NCI-H748 treated with DMSO at 0.1 percent for 48 hours (cell line): Measurements from ENCODE around the gene GAL3ST1.
A peak's percentile ranks its signal among the peaks of the same experiment; 100 is the strongest.
"Not testable (repeated sequence)": the region's sequence is repeated elsewhere in the genome, so short reads cannot be mapped to it uniquely, and the experiment has no call there.

Experiments
- DNase-seq: peaks from one replicate; lab custom pipeline; 2025; lab: John Stamatoyannopoulos, UW

GAL3ST1 gene, protein sequence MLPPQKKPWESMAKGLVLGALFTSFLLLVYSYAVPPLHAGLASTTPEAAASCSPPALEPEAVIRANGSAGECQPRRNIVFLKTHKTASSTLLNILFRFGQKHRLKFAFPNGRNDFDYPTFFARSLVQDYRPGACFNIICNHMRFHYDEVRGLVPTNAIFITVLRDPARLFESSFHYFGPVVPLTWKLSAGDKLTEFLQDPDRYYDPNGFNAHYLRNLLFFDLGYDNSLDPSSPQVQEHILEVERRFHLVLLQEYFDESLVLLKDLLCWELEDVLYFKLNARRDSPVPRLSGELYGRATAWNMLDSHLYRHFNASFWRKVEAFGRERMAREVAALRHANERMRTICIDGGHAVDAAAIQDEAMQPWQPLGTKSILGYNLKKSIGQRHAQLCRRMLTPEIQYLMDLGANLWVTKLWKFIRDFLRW

GRCh38 chr22:30574095-30574981 lies at the start of gene GAL3ST1:
TSS of gene GAL3ST1 (minus strand) at chr22:30574665. CDS start at chr22:30557392, 17,273 bp downstream.
- no peak for DNase-seq

GRCh38 chr22:30619909-30620308 lies 45.4 kb upstream of the GAL3ST1 start:
- DNase-seq: not testable (repeated sequence)

- DNase-seq: no peak
Observed at GRCh38 chr22:30617819-30618218, 43.4 kb upstream of the GAL3ST1 start.

DNA sequence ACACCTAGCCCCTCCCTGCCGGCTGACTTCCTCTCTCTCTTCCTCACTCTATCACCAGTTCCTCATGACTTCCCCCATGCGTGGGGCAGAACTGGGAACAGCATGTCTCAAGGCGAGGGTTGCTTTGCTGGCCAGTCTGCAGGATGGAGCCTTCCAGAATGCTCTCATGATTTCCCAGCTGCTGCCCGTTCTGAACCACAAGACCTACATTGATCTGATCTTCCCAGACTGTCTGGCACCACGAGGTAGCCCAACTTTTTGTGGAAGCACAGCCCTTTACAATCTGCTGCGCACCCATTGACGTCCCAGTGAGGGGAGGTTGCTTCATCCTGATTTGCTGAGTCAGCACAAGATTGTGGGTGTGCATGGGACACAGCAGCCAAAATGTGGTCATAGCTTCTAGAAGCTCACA lies 41.1 kb upstream of the GAL3ST1 start:
- DNase-seq: no peak

DNA sequence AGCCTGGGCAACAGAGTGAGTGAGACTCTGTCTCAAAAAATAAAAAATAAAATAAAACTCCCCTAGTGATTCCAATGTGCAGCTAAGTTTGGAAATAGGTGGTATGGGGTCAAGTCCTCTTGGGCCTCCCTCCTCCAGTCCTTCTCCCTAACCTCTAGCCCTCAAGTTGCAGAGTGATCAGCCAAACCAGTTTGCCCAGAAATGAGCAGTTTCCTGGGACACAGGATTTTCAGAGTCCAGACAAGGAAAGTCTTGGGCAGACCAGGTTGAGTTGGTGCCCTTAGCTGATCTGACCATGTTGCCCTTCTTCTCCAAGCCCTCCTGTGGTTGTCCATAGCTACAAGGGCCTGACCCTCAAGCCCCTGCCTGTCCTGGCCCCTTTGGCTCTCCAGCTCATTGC lies 40.4 kb upstream of the GAL3ST1 start:
- DNase-seq: no peak

DNA sequence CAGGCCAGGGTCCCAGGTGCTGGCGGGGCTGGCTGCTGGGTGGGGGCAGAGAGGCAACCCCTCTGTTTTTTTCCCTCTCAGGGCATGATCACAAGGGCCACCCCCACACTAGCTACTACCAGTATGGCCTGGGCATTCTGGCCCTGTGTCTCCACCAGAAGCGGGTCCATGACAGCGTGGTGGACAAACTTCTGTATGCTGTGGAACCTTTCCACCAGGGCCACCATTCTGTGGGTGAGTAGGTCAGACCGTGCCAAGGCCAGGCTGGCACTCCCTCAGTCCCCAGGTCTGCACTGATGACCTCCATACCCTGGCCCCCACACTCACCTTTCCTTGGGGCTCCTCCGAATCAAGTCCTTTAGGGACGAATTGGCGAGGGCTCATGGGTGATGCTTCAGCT lies 39.8 kb upstream of the GAL3ST1 start:
- DNase-seq: no peak

DNA sequence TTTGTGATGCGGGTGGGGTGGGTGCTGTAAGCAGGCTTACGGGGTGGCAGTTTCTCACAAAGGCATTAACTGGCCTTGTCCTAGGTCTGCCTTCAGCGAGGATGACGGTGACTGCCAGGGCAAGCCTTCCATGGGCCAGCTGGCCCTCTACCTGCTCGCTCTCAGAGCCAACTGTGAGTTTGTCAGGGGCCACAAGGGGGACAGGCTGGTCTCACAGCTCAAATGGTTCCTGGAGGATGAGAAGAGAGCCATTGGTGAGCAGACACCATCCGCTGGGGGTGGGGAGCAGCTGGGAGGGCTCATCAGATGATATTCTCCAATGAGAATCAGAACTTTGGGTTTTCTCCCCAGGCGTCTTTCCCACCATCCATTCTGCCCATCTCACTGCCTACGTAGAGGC lies 38.3 kb upstream of the GAL3ST1 start:
- DNase-seq: no peak

DNA sequence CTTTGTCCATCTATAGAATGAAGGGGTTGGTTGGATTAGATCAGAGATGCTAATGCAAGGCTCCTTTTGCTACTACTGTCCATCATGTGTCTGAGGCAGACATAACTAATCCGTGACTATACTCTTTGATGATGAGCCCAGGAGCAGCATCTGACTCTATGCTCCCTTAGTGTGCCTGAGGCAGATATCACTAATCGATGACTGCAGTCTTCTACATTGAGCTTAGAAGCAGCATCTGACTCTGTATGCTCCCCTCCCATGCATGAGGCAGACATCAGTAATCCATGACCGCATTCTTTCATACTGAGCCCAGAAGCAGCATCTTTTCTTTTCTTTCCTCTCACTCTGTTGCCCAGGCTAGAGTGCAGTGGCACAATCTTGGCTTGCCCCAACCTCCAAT lies 36.7 kb upstream of the GAL3ST1 start:
- DNase-seq: no peak

DNA sequence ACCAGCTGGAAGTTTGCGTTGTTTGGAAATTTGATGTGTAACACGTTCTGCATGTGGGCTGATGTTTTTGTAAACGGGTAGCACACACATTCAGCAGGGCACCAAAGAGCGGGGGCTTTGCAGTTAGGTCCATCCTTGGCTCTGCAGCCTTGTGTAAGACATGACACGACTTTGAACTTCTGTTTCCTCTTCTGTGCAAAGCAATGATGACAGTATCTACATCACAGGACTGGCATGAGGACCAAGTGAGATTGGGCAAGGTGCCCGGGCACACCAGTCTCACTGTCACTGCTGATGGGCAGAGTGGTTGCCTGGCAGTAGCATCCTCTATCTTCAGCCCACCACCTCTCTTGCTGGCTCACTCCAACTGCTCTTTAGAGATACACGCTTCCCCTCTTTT lies 35.8 kb upstream of the GAL3ST1 start:
- no peak for DNase-seq

GRCh38 chr22:30609260-30610185 lies 35.1 kb upstream of the GAL3ST1 start:
- no peak for DNase-seq

GRCh38 chr22:30607939-30608338 lies 33.5 kb upstream of the GAL3ST1 start:
- DNase-seq: no peak

DNA sequence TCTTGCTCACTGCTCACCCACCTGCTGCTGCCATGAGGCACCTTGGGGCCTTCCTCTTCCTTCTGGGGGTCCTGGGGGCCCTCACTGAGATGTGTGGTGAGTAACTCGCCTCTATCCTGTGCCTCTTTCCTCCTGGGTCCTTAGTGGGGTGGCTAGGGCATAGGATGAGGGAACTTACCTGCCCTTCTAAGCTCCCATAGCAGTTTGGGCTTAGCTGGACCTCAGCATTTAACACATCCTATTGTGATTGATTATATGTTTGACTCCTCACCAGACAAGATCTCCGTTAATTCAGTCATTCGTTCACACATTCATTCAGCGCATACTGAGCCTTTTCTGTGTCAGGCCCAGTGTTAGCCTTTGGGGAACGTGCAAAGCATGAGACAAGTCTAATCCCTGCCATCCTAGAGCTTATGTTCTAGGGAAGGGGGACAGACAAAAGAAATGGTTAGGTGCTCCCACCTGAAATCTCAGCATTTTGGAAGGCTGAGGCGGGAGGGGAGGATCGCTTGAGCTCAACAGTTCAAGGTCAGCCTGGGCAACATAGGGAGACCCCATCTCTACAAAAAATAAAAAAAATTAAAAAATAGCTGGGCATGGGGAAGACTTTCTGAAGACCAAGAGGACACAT lies 33.0 kb upstream of the GAL3ST1 start:
- DNase-seq: no peak

DNA sequence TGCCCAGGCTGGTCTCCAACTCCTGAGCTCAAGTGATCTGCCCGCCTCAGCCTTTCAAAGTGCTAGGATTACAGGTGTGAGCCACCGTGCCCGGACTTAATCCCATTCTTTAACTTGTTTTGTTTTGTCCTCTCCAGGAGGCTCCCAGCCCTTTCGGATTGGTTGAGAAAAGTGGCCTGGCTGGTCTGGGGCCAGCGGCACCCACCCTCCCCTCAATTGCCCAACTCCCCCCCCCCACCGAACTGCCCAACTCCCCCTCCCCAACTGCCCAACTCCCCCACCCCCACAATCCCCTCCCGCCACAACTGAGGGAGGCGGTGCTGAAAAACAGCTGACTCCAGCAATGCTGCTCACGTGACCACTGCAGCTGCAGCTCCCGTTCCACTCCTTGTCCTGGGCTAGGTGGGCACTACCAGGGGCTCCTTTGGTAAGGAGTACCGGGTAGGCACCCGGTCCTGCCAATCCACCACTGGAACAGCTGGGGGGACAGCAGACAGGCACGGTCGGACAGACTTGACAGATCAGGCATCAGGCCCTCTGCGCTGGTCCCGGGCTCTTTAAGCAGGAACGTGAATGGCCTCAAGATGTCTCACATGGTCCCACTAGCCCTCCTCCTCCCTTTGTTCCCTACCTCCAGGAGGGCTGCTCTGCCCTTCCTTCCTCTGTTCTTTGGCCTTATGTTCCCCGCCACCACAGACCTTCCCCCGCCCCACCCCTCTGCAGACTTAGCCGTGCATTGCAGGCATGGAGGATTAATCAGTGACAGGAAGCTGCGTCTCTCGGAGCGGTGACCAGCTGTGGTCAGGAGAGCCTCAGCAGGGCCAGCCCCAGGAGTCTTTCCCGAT lies 32.2 kb upstream of the GAL3ST1 start, which contains the start of gene TCN2:
TSS of gene TCN2 (plus strand) at position 720 of the 845 bp plus-strand sequence. CDS start 158 bp downstream, outside the sequence.
- DNase-seq: peak; percentile 43

DNA sequence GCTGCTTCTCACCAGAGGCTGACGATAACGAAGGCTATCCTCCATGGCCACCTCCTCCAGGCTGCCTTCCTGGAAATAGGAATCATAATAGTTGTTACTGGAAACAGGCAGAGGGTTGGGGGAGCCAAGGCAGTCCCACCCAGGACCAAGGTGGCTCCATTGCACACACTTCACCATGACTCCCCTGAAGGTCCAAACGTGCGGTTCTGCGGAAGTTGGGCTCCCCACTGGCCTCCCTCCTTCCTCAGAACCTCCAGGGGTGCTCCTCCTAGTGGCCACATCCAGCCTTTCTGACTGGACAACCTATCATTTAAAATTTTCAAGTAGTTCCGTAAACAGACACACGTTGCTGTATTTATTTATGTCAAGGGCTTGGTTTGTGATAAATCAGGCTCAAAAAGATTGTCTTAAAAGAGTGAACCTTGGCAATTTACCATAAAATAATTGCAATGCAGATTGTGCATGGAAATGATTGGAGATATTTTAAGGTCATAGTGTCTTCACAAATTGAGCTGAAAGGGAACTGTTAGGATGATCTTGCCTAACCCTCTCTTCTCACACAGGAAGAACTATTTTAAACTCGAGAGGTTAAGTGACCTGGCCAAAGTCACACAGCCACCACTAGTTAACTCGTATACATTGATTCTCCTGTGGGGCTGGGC lies 31.1 kb upstream of the GAL3ST1 start:
- peak; percentile 25 for DNase-seq

- DNase-seq: no peak
Observed at GRCh38 chr22:30604723-30605122, 30.3 kb upstream of the GAL3ST1 start.

- DNase-seq: no peak
Observed at GRCh38 chr22:30603801-30604200, 29.3 kb upstream of the GAL3ST1 start.

GRCh38 chr22:30602049-30602448 lies 27.6 kb upstream of the GAL3ST1 start:
- no peak for DNase-seq

- DNase-seq: no peak
Observed at GRCh38 chr22:30601464-30601863, 27.0 kb upstream of the GAL3ST1 start.

- DNase-seq: no peak
Observed at GRCh38 chr22:30600921-30601320, 26.5 kb upstream of the GAL3ST1 start.

DNA sequence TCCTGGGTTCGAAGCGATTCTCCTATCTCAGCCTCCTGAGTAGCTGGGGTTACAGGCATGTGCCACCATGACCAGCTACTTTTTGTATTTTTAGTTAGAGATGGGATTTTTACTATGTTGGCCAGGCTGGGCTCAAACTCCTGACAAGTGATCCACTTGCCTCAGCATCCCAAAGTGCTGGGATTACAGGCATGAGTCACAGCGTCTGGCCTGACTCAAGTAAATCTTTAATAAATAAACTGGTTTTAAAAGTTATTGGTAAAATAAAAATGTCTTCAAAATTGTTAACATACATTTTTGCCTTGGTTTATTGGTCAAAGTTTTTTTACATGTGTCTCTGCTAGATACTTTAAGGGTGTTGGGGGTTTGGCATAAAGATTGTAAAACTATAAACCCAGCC lies 24.5 kb upstream of the GAL3ST1 start:
- no peak for DNase-seq
